ENCODE data around the gene STMN1.

STMN1 gene

GRCh38 chr1:25893116-25893515 lies 13.1 kb downstream of the STMN1 start:
- ATAC-seq (replicated peaks) (no peak), DNase-seq (no peak)
- Mint-ChIP-seq H3K4me3 (no peak overlapping the region), H3K36me3 (peaks cover 0 to 3% of the 10 kb centered on the region in 2 donors), H3K27ac (no peak overlapping the region), H3K27me3 (no peaks in the 10 kb centered on the region), H3K9me3 (no peaks in the 10 kb centered on the region), H3K4me1 (peaks cover 5 to 12% of the 10 kb centered on the region in 2 donors)

GRCh38 chr1:25891606-25892005 lies 14.6 kb downstream of the STMN1 start:
- ATAC-seq (replicated peaks) (no peak), DNase-seq (no peak)
- Mint-ChIP-seq H3K27me3 (no peaks in the 10 kb centered on the region), H3K4me1 (peaks cover 5 to 12% of the 10 kb centered on the region in 2 donors), H3K27ac (no peak overlapping the region), H3K9me3 (no peaks in the 10 kb centered on the region), H3K36me3 (no peaks in the 10 kb centered on the region), H3K4me3 (no peak overlapping the region)

GRCh38 chr1:25890239-25891034 lies 15.8 kb downstream of the STMN1 start:
- Mint-ChIP-seq H3K27ac (no peak overlapping the region), H3K27me3 (no peaks in the 10 kb centered on the region), H3K36me3 (no peaks in the 10 kb centered on the region), H3K4me1 (peaks cover 3 to 7% of the 10 kb centered on the region in 2 donors), H3K9me3 (no peaks in the 10 kb centered on the region), H3K4me3 (no peak overlapping the region)
- ATAC-seq (replicated peaks) (no peak), DNase-seq (no peak)

- Mint-ChIP-seq H3K36me3 (no peaks in the 10 kb centered on the region), H3K27ac (no peak overlapping the region), H3K9me3 (no peaks in the 10 kb centered on the region), H3K4me1 (no peaks in the 10 kb centered on the region), H3K4me3 (no peak overlapping the region), H3K27me3 (no peaks in the 10 kb centered on the region)
- DNase-seq (no peak), ATAC-seq (replicated peaks) (no peak)
Observed at GRCh38 chr1:25889470-25889869, 16.7 kb downstream of the STMN1 start.

- H3K36me3 Mint-ChIP-seq = no peaks in the 10 kb centered on the region
- no peaks in the 10 kb centered on the region for H3K27me3 Mint-ChIP-seq
- no peaks in the 10 kb centered on the region for H3K9me3 Mint-ChIP-seq
- DNase-seq = no peak
- no peak overlapping the region for H3K27ac Mint-ChIP-seq
- H3K4me1 Mint-ChIP-seq = no peaks in the 10 kb centered on the region
- H3K4me3 Mint-ChIP-seq = no peak overlapping the region
- ATAC-seq (replicated peaks) = no peak
Observed at GRCh38 chr1:25888426-25888987, 17.7 kb downstream of the STMN1 start.

GRCh38 chr1:25885602-25886001 lies 20.6 kb downstream of the STMN1 start:
- no peaks in the 10 kb centered on the region for H3K9me3 Mint-ChIP-seq
- H3K36me3 Mint-ChIP-seq = no peaks in the 10 kb centered on the region
- no peak overlapping the region for H3K4me3 Mint-ChIP-seq
- ATAC-seq (replicated peaks) (no peak), DNase-seq (no peak)
- no peaks in the 10 kb centered on the region for H3K27me3 Mint-ChIP-seq
- no peak overlapping the region for H3K27ac Mint-ChIP-seq
- no peaks in the 10 kb centered on the region for H3K4me1 Mint-ChIP-seq

- no peak for ATAC-seq (replicated peaks)
- peaks cover 0 to 4% of the 10 kb centered on the region in 2 donors for H3K27me3 Mint-ChIP-seq
- no peaks in the 10 kb centered on the region for H3K36me3 Mint-ChIP-seq
- peaks cover 0 to 1% of the 10 kb centered on the region in 2 donors for H3K4me1 Mint-ChIP-seq
- no peak for DNase-seq
- no peak overlapping the region for H3K4me3 Mint-ChIP-seq
- H3K27ac Mint-ChIP-seq = no peak overlapping the region
- H3K9me3 Mint-ChIP-seq = no peaks in the 10 kb centered on the region
Observed at GRCh38 chr1:25881266-25881665, 25.0 kb downstream of the STMN1 start.

GRCh38 chr1:25880518-25880917 lies 25.7 kb downstream of the STMN1 start:
- no peak overlapping the region for H3K27ac Mint-ChIP-seq
- peaks cover 3 to 9% of the 10 kb centered on the region in 2 donors for H3K4me1 Mint-ChIP-seq
- H3K36me3 Mint-ChIP-seq = no peaks in the 10 kb centered on the region
- ATAC-seq (replicated peaks) = no peak
- DNase-seq = no peak
- H3K9me3 Mint-ChIP-seq = no peaks in the 10 kb centered on the region
- H3K4me3 Mint-ChIP-seq = no peak overlapping the region
- H3K27me3 Mint-ChIP-seq = peaks cover 0 to 7% of the 10 kb centered on the region in 2 donors

GRCh38 chr1:25879675-25880074 lies 26.5 kb downstream of the STMN1 start:
- ATAC-seq (replicated peaks) (no peak), DNase-seq (no peak)
- no peak overlapping the region for H3K27ac Mint-ChIP-seq
- H3K4me1 Mint-ChIP-seq = peaks cover 8 to 16% of the 10 kb centered on the region in 2 donors
- no peaks in the 10 kb centered on the region for H3K36me3 Mint-ChIP-seq
- H3K4me3 Mint-ChIP-seq = no peak overlapping the region
- no peaks in the 10 kb centered on the region for H3K9me3 Mint-ChIP-seq
- H3K27me3 Mint-ChIP-seq = peaks cover 0 to 7% of the 10 kb centered on the region in 2 donors

- no peaks in the 10 kb centered on the region for H3K36me3 Mint-ChIP-seq
- no peaks in the 10 kb centered on the region for H3K9me3 Mint-ChIP-seq
- no peak overlapping the region for H3K4me3 Mint-ChIP-seq
- DNase-seq = no peak
- H3K27ac Mint-ChIP-seq = no peak overlapping the region
- H3K27me3 Mint-ChIP-seq = peaks cover 0 to 7% of the 10 kb centered on the region in 2 donors
- peaks cover 9 to 23% of the 10 kb centered on the region in 2 donors for H3K4me1 Mint-ChIP-seq
- no peak for ATAC-seq (replicated peaks)
Observed at GRCh38 chr1:25878690-25879089, 27.5 kb downstream of the STMN1 start.

GRCh38 chr1:25877155-25877554 lies 29.1 kb downstream of the STMN1 start:
- Mint-ChIP-seq H3K4me3 (no peak overlapping the region), H3K4me1 (peaks cover 18 to 39% of the 10 kb centered on the region in 2 donors), H3K36me3 (no peaks in the 10 kb centered on the region), H3K27ac (no peak overlapping the region), H3K27me3 (peaks cover 0 to 7% of the 10 kb centered on the region in 2 donors), H3K9me3 (no peaks in the 10 kb centered on the region)
- DNase-seq (no peak), ATAC-seq (replicated peaks) (no peak)

GRCh38 chr1:25876693-25877077 lies 29.5 kb downstream of the STMN1 start:
- peaks cover 18 to 40% of the 10 kb centered on the region in 2 donors for H3K4me1 Mint-ChIP-seq
- peaks cover 0 to 7% of the 10 kb centered on the region in 2 donors for H3K27me3 Mint-ChIP-seq
- DNase-seq (no peak), ATAC-seq (replicated peaks) (no peak)
- H3K36me3 Mint-ChIP-seq = no peaks in the 10 kb centered on the region
- no peaks in the 10 kb centered on the region for H3K9me3 Mint-ChIP-seq
- no peak overlapping the region for H3K27ac Mint-ChIP-seq
- no peak overlapping the region for H3K4me3 Mint-ChIP-seq

- DNase-seq = no peak
- Mint-ChIP-seq H3K36me3 (no peaks in the 10 kb centered on the region), H3K9me3 (no peaks in the 10 kb centered on the region), H3K4me3 (peak overlapping the region; percentile 81 to 84), H3K27ac (peak overlapping the region; percentile 39), H3K27me3 (peaks cover 0 to 7% of the 10 kb centered on the region in 2 donors), H3K4me1 (peaks cover 21 to 46% of the 10 kb centered on the region in 2 donors)
- peak; percentile 48 to 50 for ATAC-seq (replicated peaks)
Observed at GRCh38 chr1:25875856-25876692, 30.1 kb downstream of the STMN1 start.

GRCh38 chr1:25875154-25875855 lies 30.9 kb downstream of the STMN1 start, which contains the start of gene PAQR7:
Gene PAQR7 (minus strand): TSS chr1:25875708. CDS start chr1:25863839, 11,869 bp downstream.
- ATAC-seq (replicated peaks) (peak; percentile 82 to 88), DNase-seq (peak; percentile 55)
- no peaks in the 10 kb centered on the region for H3K36me3 Mint-ChIP-seq
- peaks cover 22 to 47% of the 10 kb centered on the region in 2 donors for H3K4me1 Mint-ChIP-seq
- peak within 1 kb of the TSS; percentile 59 for H3K27ac Mint-ChIP-seq
- peaks cover 0 to 7% of the 10 kb centered on the region in 2 donors for H3K27me3 Mint-ChIP-seq
- no peaks in the 10 kb centered on the region for H3K9me3 Mint-ChIP-seq
- H3K4me3 Mint-ChIP-seq = peak within 1 kb of the TSS; percentile 84 to 89
